H1 (cell line): ENCODE results near the gene UVRAG. TPM values are rescaled to one million over a fixed set of nuclear protein-coding genes. Genes with fewer than 3 reads are reported as not detected.

Experiments used
- CTCF ChIA-PET: fragments of 300-600 bp; sonication (Branson Sonifier 250); formaldehyde crosslinking; loops from one replicate; lab custom pipeline; 2021; ENCODE audit not compliant: partially characterized antibody; lab: Charles Lee
- POLR2A ChIA-PET: fragments of 300-600 bp; sonication (Branson Sonifier 250); formaldehyde crosslinking; loops from one replicate; lab custom pipeline; 2021; ENCODE audit warnings: inconsistent platforms; ENCODE audit not compliant: partially characterized antibody; lab: Charles Lee
- DNase-seq, 2 experiments: peaks; one replicate each; pipeline versions ENCODE4 v3.0.0 to v3.0.0-alpha.2; 2010 to 2022; ENCODE audit warnings: low spot score in 2 of 2, low read depth in 1 of 2, mixed read lengths in 1 of 2
- FAIRE-seq: peaks from 2 replicates; lab custom pipeline; 2011; peaks lifted over from hg19 to GRCh38; lab: Jason Lieb, UNC
- H2AFZ ChIP-seq: 2 replicates; pipeline ENCODE4 v1.8.1; 2012; ENCODE audit warnings: low read length, inconsistent platforms
- H2AK5ac ChIP-seq: 2 replicates; pipeline ENCODE4 v1.6.1; 2013; ENCODE audit warnings: low read depth, low read length
- H2BK120ac ChIP-seq: replicated peaks from 2 replicates; pipeline ENCODE3; 2013; ENCODE audit warnings: low read depth, low read length, inconsistent platforms
- H2BK12ac ChIP-seq: 2 replicates; pipeline ENCODE4 v1.6.1; 2013; ENCODE audit warnings: low read depth, low read length
- H2BK15ac ChIP-seq: 2 replicates; pipeline ENCODE4 v1.6.1; 2013; ENCODE audit warnings: low read length
- H2BK20ac ChIP-seq: 2 replicates; pipeline ENCODE4 v1.6.1; 2013; ENCODE audit warnings: low read length
- H2BK5ac ChIP-seq: 2 replicates; pipeline ENCODE4 v1.6.1; 2013; ENCODE audit warnings: low read depth, low read length
- H3K14ac ChIP-seq: 2 replicates; pipeline ENCODE4 v1.6.1; 2013; ENCODE audit warnings: inconsistent platforms; ENCODE audit not compliant: insufficient read length
- H3K18ac ChIP-seq: 2 replicates; pipeline ENCODE4 v1.6.1; 2013; ENCODE audit warnings: low read length; ENCODE audit errors: extremely low read depth
- H3K23ac ChIP-seq: 2 replicates; pipeline ENCODE4 v1.6.1; 2013; ENCODE audit warnings: inconsistent platforms; ENCODE audit not compliant: insufficient read length
- H3K23me2 ChIP-seq: 2 replicates; pipeline ENCODE4 v1.6.1; 2013; ENCODE audit warnings: low read depth, low read length
- H3K27ac ChIP-seq: 2 replicates; pipeline ENCODE4 v1.6.1; 2011; ENCODE audit warnings: low read depth, low read length, inconsistent platforms
- H3K27me3 ChIP-seq, 4 experiments: replicated peaks in 1 of 4; 1 replicate in 1 of 4; 2 replicates in 3 of 4; pipeline versions ENCODE4 v1.6.1 to v1.8.1; 2011 to 2013; ENCODE audit warnings: low read length in 3 of 4, mild to moderate bottlenecking in 3 of 4, inconsistent platforms in 2 of 4, mixed read lengths in 2 of 4, moderate library complexity in 1 of 4; ENCODE audit not compliant: control insufficient read depth in 3 of 4, insufficient read depth in 3 of 4; ENCODE audit errors: extremely low read depth in 1 of 4
- H3K36me3 ChIP-seq, 4 experiments: 2 replicates each; pipeline versions ENCODE4 v1.6.1 to v1.8.1; 2011 to 2013; ENCODE audit warnings: mild to moderate bottlenecking in 4 of 4, low read length in 3 of 4, moderate library complexity in 2 of 4, control low read depth in 1 of 4, inconsistent platforms in 1 of 4; ENCODE audit not compliant: insufficient read depth in 4 of 4, control insufficient read depth in 2 of 4
- H3K4ac ChIP-seq: replicated peaks from 2 replicates; pipeline ENCODE3; 2013; ENCODE audit warnings: low read length, low read depth, mixed read lengths, inconsistent platforms; ENCODE audit not compliant: insufficient read length
- H3K4me1 ChIP-seq, 4 experiments: replicated peaks in 1 of 4; 1 replicate in 1 of 4; 2 replicates in 3 of 4; pipeline versions ENCODE4 v1.6.1 to v1.8.1; 2011 to 2013; ENCODE audit warnings: low read length in 3 of 4, inconsistent platforms in 2 of 4, mixed read lengths in 1 of 4; ENCODE audit not compliant: insufficient read depth in 4 of 4, control insufficient read depth in 3 of 4
- H3K4me2 ChIP-seq, 2 experiments: 2 replicates each; pipeline versions ENCODE4 v1.6.1 to v1.8.1; 2011 to 2013; ENCODE audit warnings: low read depth in 2 of 2, low read length in 2 of 2, control low read depth in 1 of 2, inconsistent platforms in 1 of 2, mild to moderate bottlenecking in 1 of 2; ENCODE audit not compliant: insufficient read depth in 1 of 2
- H3K4me3 ChIP-seq, 4 experiments: fragments of 200-600, 300-600 bp in 1 of 4; sonication (generic), shearing (Covaris generic), sonication (Bioruptor Twin) in 1 of 4; 2 replicates each; pipeline versions ENCODE4 v1.5.1 to v1.8.1; 2011 to 2016; ENCODE audit warnings: low read length in 4 of 4, low read depth in 3 of 4, control low read depth in 2 of 4, inconsistent platforms in 2 of 4, mild to moderate bottlenecking in 2 of 4, mixed read lengths in 1 of 4, moderate library complexity in 1 of 4; ENCODE audit not compliant: insufficient read depth in 2 of 4; ENCODE audit errors: extremely low read depth in 1 of 4
- H3K56ac ChIP-seq: replicated peaks from 2 replicates; pipeline ENCODE3; 2013; ENCODE audit warnings: low read depth, mild to moderate bottlenecking, mixed read lengths, low read length, inconsistent platforms; ENCODE audit not compliant: insufficient read length
- H3K79me1 ChIP-seq: 2 replicates; pipeline ENCODE4 v1.6.1; 2013; ENCODE audit warnings: low read depth, low read length, control low read depth
- H3K79me2 ChIP-seq, 2 experiments: 2 replicates each; pipeline versions ENCODE4 v1.6.1 to v1.8.1; 2012 to 2013; ENCODE audit warnings: low read length in 2 of 2, mild to moderate bottlenecking in 2 of 2, inconsistent platforms in 1 of 2; ENCODE audit not compliant: insufficient read depth in 2 of 2, control insufficient read depth in 1 of 2
- H3K9ac ChIP-seq, 4 experiments: replicated peaks in 1 of 4; 1 replicate in 1 of 4; 2 replicates in 3 of 4; pipeline versions ENCODE4 v1.6.1 to v1.8.1; 2011 to 2013; ENCODE audit warnings: low read depth in 3 of 4, low read length in 3 of 4, control low read depth in 2 of 4, mild to moderate bottlenecking in 2 of 4, moderate library complexity in 2 of 4, inconsistent platforms in 1 of 4; ENCODE audit errors: extremely low read depth in 1 of 4
- H3K9me3 ChIP-seq, 2 experiments: 2 replicates each; pipeline versions ENCODE4 v1.6.1 to v1.8.1; 2012 to 2013; ENCODE audit warnings: mild to moderate bottlenecking in 2 of 2, moderate library complexity in 2 of 2, control low read depth in 1 of 2, inconsistent platforms in 1 of 2, low read depth in 1 of 2, low read length in 1 of 2, mixed read lengths in 1 of 2; ENCODE audit not compliant: insufficient read depth in 2 of 2
- H4K20me1 ChIP-seq, 2 experiments: replicated peaks in 1 of 2; 2 replicates each; pipeline versions ENCODE3 to v1.8.1; 2011 to 2013; ENCODE audit warnings: inconsistent platforms in 2 of 2, low read length in 2 of 2, mild to moderate bottlenecking in 1 of 2; ENCODE audit not compliant: insufficient read depth in 2 of 2, control insufficient read depth in 1 of 2
- H4K5ac ChIP-seq: 2 replicates; pipeline ENCODE4 v1.6.1; 2013; ENCODE audit warnings: low read length, low read depth, mixed read lengths, inconsistent platforms; ENCODE audit not compliant: insufficient read length
- H4K8ac ChIP-seq: 2 replicates; pipeline ENCODE4 v1.8.0; 2013; ENCODE audit warnings: mild to moderate bottlenecking, moderate library complexity, low read length, inconsistent platforms; ENCODE audit not compliant: insufficient read depth; ENCODE audit errors: extremely low read depth
- H4K91ac ChIP-seq: replicated peaks from 2 replicates; pipeline ENCODE3; 2013; ENCODE audit warnings: low read length, mixed read lengths, inconsistent platforms; ENCODE audit not compliant: insufficient read length
- ATF3 ChIP-seq: IDR thresholded peaks from 2 replicates; pipeline ENCODE4 v1.6.1; 2011; ENCODE audit warnings: low read depth, mild to moderate bottlenecking, low read length; ENCODE audit not compliant: insufficient read depth
- BACH1 ChIP-seq: IDR thresholded peaks from 2 replicates; pipeline ENCODE4 v1.6.1; 2012; ENCODE audit warnings: low read length, improper control_type of control experiment
- BRCA1 ChIP-seq: IDR thresholded peaks from 2 replicates; pipeline ENCODE4 v1.6.1; 2012; ENCODE audit warnings: low read depth, low read length, improper control_type of control experiment
- JUND ChIP-seq: IDR thresholded peaks from 2 replicates; pipeline ENCODE4 v1.6.1; 2011; ENCODE audit warnings: mild to moderate bottlenecking, improper control_type of control experiment, low read length
- KDM1A ChIP-seq: fragments of 200-600, 300-600 bp; sonication (generic); IDR thresholded peaks from 2 replicates; pipeline ENCODE4 v1.7.1; 2016; ENCODE audit warnings: mild to moderate bottlenecking, low read length, borderline replicate concordance
- KDM5A ChIP-seq: fragments of 200-600 bp; IDR thresholded peaks from 2 replicates; pipeline ENCODE4 v1.7.1; 2012; ENCODE audit warnings: mild to moderate bottlenecking, low read length, inconsistent platforms, mixed read lengths
- MAFK ChIP-seq: IDR thresholded peaks from 2 replicates; pipeline ENCODE4 v1.6.1; 2012; ENCODE audit warnings: low read depth, mild to moderate bottlenecking, improper control_type of control experiment, low read length
- SIRT6 ChIP-seq: IDR thresholded peaks from one replicate; pipeline ENCODE4 v1.7.1; 2012; ENCODE audit warnings: low read length, inconsistent platforms
- TBP ChIP-seq: IDR thresholded peaks from 2 replicates; pipeline ENCODE4 v1.6.1; 2011; ENCODE audit warnings: low read depth, low read length, improper control_type of control experiment
- ZNF274 ChIP-seq: IDR thresholded peaks from 2 replicates; pipeline ENCODE4 v1.7.0; 2012; ENCODE audit warnings: low read length, borderline replicate concordance; ENCODE audit errors: extremely low read depth
- WGBS, 2 experiments: shearing (Covaris generic) in 1 of 2; methylation state at CpG; one replicate each; pipeline versions ENCODE4 v1.1.6 to v1.1.7; 2013 to 2015; ENCODE audit warnings: low lambda C conversion rate in 2 of 2, mixed read lengths in 2 of 2, inconsistent platforms in 1 of 2, low coverage in 1 of 2, missing lambda C conversion rate in 1 of 2; ENCODE audit not compliant: insufficient replicate concordance in 2 of 2, insufficient coverage in 1 of 2, insufficient read length in 1 of 2; ENCODE audit errors: extremely low coverage in 1 of 2, missing lambda C conversion rate in 1 of 2; 5-methylcytosine and 5-hydroxymethylcytosine counted together
- polyA plus RNA-seq, 7 experiments: library from polyadenylated mRNA; depleted of rRNA in 3 of 7; stranded (reverse) in 5 of 7; unstranded in 2 of 7; fragments of >200 nt in 5 of 7; fragments of 200-250 nt in 2 of 7; gene quantifications; 1 replicate in 5 of 7; 2 replicates in 1 of 7; 4 replicates in 1 of 7; pipeline versions ENCODE4 v1.2.1 to v1.2.3, GENCODE V29; 2011 to 2013; ENCODE audit warnings: missing spikeins in 2 of 7, mixed read lengths in 2 of 7
- total RNA-seq: library from RNA; stranded (reverse); fragmentation: NEBNext Ultra II Directional; extraction: Animal tissue kit (Norgen Biotek cat#: 25700); gene quantifications from 2 replicates; pipeline ENCODE4 v1.2.1, GENCODE V29; 2021

UVRAG gene
- total and polyA plus RNA-seq, 2 of the 8 experiments (the other 6 are each of a cell fraction or from before 2014, with no cell fraction given) = 5.5 to 14.7 TPM

- Histone ChIP-seq H3K27ac (no peak overlapping the region), H2BK20ac (no peak overlapping the region), H4K8ac (no peak overlapping the region), H3K9ac (no peak overlapping the region), H3K79me2 (no peaks in the 10 kb centered on the region), H2BK5ac (no peak overlapping the region), H4K91ac (no peak overlapping the region), H4K5ac (no peak overlapping the region), H3K4me1 (peaks cover 0 to 4% (median 0%) of the 10 kb centered on the region in 4 experiments; a peak in 3 of 7 replicates), H2BK12ac (no peak overlapping the region), H3K56ac (no peak overlapping the region), H3K4me3 (no peak overlapping the region), H3K23me2 (no peaks in the 10 kb centered on the region), H2AK5ac (no peak overlapping the region), H2BK120ac (no peak overlapping the region), H3K14ac (no peak overlapping the region), H2AFZ (no peak overlapping the region), H3K79me1 (no peaks in the 10 kb centered on the region), H3K4ac (no peak overlapping the region), H3K23ac (no peak overlapping the region), H3K36me3 (no peaks in the 10 kb centered on the region; a peak in 1 of 8 replicates), H3K18ac (no peak overlapping the region), H2BK15ac (no peak overlapping the region), H3K27me3 (no peaks in the 10 kb centered on the region), H4K20me1 (no peaks in the 10 kb centered on the region), H3K4me2 (no peak overlapping the region), H3K9me3 (peaks cover 0 to 2% of the 10 kb centered on the region in 2 experiments; a peak in 1 of 4 replicates)
- POLR2A ChIA-PET = no interaction called here
- 87% methylated on average over 2 of the region's 2 CpGs; no CpG with 5 or more reads in 1 of the 2 experiments for WGBS, 2 experiments
- CTCF ChIA-PET = interaction anchor here (1.0 kb wide), 1 partner anchor 10 kb away, joined by 3 read pairs; no protein-coding TSS in a partner anchor
- FAIRE-seq = no peak
- no peak for DNase-seq
- TF ChIP-seq KDM5A = no peak
- TF ChIP-seq ATF3 = no peak
- TF ChIP-seq TBP = no peak
- TF ChIP-seq ZNF274 = no peak
- no peak for TF ChIP-seq BRCA1
- no peak for TF ChIP-seq SIRT6
- peak; percentile 85 for TF ChIP-seq BACH1
- no peak for TF ChIP-seq JUND
- TF ChIP-seq KDM1A = no peak
- peak; percentile 66; the same call in 1 of the 2 replicates for TF ChIP-seq MAFK
Observed at GRCh38 chr11:76035020-76035419, 220.0 kb downstream of the UVRAG start.
